GM21576 (cell line): Measurements from ENCODE around the gene SLC30A10.
"Not testable (repeated sequence)": the region's sequence is repeated elsewhere in the genome, so short reads cannot be mapped to it uniquely, and the experiment has no call there.

ENCODE experiments used
- ATAC-seq: cut with Tn5 transposase; IDR thresholded peaks from one replicate; pipeline ENCODE4 v1.9.1; 2021; ENCODE audit warnings: mild to moderate bottlenecking, moderate library complexity; ENCODE audit not compliant: unreplicated experiment

SLC30A10 gene

DNA sequence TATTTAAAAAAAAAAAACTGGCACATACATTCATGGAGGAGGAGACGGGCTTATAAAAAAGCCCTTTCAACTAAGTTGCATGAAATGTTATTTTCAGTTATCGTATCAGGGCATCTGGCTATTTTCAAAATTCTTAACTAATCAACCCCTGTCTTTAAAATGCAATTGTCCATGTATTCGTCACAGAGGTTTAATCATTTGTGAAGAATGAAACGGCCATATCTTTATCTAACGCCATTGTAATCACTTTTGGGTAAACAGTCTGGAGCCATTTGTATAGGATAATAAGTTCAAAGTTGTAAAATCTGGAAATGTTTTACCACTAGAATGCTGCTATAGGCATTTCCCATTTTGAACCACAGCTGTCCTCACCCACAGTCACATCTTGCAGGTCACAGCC is 30.4 kb downstream of the SLC30A10 start:
- ATAC-seq, result no peak

DNA sequence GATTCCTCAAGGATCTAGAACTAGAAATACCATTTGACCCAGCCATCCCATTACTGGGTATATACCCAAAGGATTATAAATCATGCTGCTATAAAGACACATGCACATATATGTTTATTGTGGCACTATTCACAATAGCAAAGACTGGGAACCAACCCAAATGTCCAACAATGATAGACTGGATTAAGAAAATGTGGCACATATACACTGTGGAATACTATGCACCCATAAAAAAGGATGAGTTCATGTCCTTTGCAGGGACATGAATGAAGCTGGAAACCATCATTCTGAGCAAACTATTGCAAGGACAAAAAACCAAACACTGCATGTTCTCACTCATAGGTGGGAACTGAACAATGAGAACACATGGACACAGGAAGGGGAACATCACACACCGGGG is 36.1 kb downstream of the SLC30A10 start:
- not testable (repeated sequence) for ATAC-seq

DNA sequence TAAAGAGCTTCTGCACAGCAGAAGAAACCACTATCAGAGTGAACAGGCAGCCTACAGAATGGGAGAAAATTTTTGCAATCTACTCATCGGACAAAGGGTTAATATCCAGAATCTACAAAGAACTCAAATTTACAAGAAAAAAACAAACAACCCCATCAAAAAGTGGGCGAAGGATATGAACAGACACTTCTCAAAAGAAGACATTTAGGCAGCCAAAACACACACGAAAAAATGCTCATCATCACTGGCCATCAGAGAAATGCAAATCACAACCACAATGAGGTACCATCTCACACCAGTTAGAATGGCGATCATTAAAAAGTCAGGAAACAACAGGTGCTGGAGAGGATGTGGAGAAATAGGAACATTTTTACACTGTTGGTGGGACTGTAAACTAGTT is 36.5 kb downstream of the SLC30A10 start:
- ATAC-seq, result not testable (repeated sequence)

DNA sequence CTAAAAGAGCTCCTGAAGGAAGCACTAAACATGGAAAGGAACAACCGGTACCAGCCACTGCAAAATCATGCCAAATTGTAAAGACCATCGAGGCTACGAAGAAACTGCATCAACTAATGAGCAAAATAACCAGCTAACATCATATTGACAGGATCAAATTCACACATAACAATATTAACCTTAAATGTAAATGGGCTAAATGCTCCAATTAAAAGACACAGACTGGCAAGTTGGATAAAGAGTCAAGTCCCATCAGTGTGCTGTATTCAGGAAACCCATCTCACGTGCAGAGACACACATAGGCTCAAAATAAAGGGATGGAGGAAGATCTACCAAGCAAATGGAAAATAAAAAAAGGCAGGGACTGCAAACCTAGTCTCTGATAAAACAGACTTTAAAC is 39.7 kb downstream of the SLC30A10 start:
- not testable (repeated sequence) for ATAC-seq

DNA sequence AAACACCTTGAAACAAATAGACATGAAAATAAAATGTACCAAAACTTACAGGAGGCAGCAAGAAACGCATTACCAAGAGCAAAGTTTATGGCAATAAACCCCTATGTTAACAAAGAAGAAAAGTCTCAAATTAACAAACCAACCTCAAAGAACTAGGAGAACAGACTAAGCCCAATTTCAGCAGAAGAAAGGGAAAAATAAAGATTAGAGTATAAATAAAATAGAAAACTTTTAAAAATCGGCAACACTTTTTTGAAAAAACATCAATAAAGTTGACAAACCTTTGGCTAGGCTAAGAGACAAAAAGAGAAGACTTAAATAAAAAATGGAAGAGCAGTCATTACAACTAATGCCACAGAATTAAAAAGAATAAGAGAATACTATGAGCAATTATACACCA is 42.7 kb downstream of the SLC30A10 start:
- ATAC-seq, result no peak

DNA sequence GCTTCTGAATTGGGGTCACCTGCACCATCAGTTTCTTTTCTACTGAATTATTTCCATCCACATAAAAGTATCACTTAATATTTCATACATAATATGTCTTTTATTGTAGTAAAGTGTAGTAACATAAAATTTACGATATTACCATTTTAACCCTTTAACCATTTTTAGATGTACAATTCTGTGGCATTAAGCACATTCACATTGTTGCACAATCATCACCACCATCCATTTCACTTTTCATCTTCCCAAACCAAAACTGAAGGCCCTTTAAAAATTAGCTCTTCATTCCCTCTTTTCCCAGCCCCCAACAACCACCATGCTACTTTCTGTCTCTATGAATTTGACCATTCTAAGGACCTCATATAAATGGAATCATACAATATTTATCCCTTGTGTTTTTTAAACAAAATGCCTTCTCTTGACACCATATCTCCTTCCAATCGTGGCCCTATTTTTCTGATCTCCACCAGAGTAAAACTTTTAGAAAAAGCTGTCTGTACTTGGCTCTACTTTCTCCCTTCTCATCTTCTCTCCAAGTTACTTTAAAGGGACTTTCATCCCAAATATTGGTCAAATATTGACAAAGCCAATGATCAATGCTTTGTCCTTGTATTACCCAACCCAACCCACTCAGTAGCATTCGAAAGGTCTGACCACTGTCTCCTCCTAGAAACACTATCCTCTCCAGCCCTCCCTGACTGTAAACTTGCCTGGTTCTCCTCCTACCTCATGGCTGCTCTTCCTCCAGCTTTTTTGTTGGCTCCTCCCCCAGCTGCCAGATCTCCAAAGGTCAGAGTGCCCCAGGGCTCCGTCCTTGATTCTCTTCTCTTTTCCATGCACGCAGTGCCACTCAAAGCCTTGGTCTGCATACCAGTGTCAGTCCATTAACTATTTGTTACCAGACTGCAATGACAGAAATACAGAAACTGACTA is 44.7 kb downstream of the SLC30A10 start:
- ATAC-seq, result no peak

DNA sequence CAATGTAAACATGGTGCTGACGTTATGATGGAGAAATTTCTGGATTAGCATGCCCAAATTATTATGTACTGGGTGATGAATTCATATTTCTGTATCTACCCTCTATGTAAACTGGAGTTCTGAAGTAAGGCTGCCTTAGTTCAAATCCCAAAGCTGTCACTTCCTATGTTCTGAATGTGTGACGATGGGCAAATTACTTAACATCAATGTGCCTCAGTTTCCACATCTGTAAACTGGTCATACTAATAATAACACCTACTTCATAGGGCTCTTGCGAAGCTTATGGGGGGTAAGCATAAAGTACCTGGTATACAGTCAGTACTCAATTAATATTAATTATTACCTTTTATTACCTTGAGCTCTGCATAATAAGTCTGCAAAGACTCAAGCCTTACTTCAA is 45.6 kb downstream of the SLC30A10 start:
- ATAC-seq, result no peak

DNA sequence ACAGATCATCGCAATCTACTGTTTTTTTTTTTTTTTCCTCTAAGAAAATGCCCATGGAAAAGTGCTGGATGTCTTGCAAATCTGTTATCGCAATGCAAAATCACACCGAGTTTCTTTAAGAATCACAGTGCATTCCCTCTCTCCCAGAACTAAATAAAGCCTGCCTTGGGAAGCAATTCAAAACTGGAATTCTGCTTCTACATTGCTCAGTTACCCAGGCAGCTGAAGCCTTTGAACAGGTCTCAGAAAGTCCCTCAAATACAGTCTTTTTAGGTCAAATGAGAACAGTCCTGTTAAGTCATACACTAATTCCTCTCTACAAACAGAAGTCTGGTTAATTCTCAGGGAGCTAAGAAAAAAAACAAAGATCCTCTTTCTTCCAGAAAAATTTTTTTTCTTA is 46.3 kb downstream of the SLC30A10 start:
- ATAC-seq, result no peak

DNA sequence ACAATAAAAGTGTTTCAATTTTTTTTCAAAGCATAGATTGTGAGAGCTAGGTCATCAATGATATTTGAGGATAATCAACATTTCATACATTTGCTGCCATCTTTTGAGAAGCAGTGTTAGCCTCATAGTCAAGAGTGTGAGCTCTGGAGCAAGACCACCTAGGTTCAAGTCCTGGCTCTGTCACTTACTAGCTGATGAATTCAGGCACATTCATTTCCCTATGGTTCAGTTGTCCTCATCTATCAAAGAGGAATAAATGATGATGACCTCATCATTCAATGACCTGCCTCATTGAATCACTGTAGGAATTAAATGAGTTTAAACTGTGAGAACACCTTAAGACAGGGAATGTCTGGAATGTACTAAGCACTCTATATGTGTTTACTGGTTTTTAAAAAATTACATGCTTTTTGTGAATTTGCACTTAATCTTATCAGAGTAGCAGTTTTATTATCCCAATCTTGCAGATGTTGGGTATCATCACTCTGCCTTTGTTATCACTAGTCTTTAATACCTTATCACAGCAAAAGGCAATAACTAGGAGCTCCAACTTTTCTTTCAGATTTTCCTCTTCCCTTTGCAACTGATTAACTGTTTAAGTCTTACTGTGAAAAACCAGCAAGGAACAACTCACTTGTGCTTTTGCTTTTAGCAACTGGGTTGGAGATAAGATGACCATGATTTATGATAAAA is 47.4 kb downstream of the SLC30A10 start:
- no peak for ATAC-seq

DNA sequence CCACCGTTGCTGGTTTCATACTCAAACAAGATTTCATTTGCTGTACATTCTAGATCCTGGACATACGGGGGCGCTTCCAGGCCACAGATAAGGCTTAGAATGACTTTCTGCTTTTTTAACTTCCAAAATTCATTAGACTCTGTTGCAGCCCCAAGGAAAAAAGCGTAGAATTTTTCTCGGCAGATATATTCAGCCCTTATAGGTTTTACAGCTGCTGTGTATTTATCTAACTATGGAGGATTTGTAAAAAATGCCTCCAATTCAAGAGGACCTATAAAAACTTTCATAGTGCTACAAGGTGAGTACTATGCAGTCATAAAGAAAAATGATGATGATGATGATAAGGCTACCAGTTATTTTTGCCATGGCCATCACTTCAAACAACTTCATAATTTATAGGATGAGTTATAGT is 51.6 kb downstream of the SLC30A10 start:
- no peak for ATAC-seq

DNA sequence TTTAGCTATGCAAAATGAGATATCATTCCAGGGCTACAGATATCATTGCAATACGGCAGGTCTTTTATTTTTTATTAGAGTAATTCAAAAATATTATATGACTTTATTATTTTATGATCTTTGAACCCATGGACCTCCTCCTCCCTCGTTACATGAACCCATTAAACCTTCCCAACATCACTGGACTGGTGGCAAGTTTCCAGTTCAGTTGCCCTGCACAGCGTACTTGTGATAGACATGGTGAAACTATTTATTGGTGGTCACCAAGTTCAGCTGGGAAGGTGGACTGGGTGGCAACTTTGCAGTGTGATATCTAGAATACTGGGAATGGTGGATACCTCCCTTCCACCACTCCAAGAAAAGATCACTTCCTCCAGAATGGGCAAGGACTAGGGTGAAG is 52.5 kb downstream of the SLC30A10 start:
- ATAC-seq, result no peak

DNA sequence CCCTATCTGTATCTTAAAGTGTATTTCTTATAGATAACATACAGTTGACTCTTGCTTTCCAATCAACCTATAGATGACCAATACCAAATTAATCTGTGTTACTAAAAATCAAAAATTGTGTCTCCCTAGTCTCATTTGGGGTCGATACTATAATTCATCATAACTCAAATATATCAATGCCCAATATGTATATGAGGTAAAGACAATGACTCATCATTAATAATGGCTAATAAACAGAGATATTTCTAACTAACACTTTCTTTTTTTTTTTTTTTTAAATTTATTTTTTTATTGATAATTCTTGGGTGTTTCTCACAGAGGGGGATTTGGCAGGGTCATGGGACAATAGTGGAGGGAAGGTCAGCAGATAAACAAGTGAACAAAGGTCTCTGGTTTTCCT is 55.8 kb downstream of the SLC30A10 start:
- not testable (repeated sequence) for ATAC-seq

DNA sequence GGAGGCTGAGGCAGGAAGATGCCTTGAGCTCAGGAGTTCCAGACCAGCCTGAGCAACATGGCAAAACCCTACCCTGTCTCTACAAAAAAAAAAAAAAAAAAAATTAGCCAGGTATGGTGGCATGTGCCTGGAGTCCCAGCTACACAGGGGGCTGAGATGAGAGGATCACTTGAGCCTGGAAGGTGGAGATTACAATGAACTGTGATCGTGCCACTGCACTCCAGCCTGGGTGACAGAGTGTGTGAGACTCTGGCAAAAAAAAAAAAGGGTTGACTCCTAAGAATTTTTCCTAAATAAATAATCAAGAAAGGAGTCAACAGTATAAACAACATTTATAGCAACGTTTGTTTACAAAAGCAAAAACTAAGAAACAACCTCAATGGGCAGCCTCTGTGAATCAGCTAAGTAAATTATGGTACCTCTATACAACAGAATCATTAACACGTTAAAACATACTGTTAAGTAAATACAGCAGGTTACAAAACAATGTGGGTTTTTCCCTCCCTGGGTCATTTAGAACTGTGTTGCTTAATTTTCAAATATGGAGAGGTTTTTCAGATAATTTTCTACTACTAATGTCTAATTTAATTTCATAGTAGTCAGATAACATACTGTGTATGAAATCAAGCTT is 56.8 kb downstream of the SLC30A10 start:
- ATAC-seq, result no peak

DNA sequence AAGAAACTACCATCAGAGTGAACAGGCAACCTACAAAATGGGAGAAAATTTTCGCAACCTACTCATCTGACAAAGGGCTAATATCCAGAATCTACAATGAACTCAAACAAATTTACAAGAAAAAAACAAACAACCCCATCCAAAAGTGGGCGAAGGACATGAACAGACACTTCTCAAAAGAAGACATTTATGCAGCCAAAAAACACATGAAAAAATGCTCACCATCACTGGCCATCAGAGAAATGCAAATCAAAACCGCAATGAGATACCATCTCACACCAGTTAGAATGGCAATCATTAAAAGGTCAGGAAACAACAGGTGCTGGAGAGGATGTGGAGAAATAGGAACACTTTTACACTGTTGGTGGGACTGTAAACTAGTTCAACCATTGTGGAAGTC is 59.7 kb downstream of the SLC30A10 start:
- not testable (repeated sequence) for ATAC-seq
